Activated CD4-positive, alpha-beta T cell treated with anti-CD3 and anti-CD28 coated beads, Interleukin-2, Interleukin-6, amounts not matched to agents 100 ng/mL and 50 ng/mL, durations not matched to agents 16 hours and 8 hours (primary cell): ENCODE results near the gene BEST1.

Source experiments
- DNase-seq: peaks from one replicate; pipeline ENCODE4 v3.0.0-alpha.2; 2020

Gene BEST1

GRCh38 chr11:61916737-61917333, 33.3 kb upstream of the BEST1 start:
- DNase-seq, result no peak

- no peak for DNase-seq
Measured at GRCh38 chr11:61917334-61918109, 32.6 kb upstream of the BEST1 start, which contains the start of gene RAB3IL1. TSS of gene RAB3IL1 (minus strand) at chr11:61917566. CDS start at chr11:61917367, 199 bp downstream.

GRCh38 chr11:61918251-61918937, 31.8 kb upstream of the BEST1 start:
- no peak for DNase-seq

GRCh38 chr11:61918938-61919704, 31.0 kb upstream of the BEST1 start:
- no peak for DNase-seq

DNA sequence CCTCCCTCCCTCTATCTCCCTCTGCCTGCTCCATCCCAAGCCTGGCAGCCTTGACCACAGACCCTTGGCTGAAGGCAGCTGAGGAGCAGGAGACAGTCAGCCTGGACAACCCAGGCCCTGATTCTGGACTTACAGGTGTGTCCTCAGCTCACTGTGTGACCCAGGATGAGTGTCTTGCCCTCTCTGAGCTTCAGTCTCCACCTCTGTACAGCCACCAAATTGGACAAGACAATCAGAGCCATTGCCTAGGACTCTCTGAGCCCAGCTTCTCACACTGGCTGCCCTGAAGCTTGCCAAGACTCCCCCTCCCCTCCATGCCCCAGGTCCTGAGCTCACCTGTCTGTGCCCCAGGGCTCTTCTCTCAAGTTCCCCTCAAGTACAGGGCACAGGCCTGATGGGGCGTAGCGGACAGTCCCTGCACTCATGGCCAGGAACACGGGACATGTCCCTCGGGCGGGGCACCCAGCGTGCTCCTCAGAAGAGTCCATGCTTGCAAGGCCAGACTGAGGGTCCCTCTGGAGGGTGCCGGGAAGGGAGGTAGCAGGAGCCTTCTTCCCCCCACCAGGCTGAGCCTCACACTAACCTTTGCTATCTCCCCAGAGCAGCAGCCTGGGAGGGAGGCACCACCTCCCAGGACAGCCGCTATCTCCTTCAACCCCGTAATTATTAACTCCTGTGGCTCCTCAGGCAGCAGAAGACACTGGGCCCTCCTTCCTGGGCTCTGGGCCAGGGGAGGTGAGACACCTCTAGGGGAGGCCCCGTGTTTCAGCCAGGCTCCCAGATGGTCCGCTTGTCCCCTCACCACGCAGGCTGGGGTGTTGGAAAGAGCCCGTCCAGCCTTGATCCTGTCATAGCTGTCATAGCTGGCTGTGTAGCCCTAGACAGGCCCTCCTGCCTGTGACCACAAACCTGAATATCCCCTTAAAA, 30.2 kb upstream of the BEST1 start:
- no peak for DNase-seq

DNA sequence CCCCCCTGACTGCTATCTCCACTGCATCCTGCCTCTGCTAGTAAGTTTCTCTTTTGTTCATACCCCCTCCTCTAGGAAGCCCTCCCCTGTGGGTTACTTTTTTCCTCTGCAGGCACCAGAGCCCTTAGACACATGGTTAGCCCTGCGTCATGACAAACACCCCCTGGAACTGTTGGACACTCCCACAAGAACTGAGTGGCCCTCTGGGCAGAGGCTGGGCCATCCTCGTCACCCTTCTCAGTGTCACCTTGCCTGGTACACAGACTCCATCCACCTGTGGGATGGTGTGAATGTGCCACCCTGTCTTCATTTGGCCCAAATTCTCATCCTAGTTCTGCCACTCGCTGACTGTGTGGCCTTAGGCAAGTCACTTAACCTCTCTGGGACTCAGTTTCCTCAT, 28.7 kb upstream of the BEST1 start:
- DNase-seq, result no peak

DNA sequence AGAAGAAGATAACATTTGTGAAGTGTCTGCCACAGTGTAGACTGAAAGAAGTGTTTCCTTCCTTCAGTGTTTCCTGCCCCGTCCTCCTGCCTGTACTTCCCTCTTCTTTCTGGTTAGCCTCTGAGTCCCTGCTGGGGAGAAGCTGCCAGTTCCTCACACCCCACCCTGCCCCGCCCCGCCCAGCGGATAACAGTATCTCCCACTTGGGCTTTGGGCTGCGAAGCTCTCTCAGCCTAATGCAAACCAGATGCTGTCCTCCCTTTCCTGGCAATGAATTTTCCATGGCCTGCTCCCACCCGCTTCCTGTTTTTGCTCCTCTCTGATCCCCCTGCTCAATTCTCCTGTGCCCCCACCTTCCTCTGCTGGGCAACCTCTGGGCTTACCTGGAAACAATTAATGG, 27.6 kb upstream of the BEST1 start:
- DNase-seq, result no peak

DNA sequence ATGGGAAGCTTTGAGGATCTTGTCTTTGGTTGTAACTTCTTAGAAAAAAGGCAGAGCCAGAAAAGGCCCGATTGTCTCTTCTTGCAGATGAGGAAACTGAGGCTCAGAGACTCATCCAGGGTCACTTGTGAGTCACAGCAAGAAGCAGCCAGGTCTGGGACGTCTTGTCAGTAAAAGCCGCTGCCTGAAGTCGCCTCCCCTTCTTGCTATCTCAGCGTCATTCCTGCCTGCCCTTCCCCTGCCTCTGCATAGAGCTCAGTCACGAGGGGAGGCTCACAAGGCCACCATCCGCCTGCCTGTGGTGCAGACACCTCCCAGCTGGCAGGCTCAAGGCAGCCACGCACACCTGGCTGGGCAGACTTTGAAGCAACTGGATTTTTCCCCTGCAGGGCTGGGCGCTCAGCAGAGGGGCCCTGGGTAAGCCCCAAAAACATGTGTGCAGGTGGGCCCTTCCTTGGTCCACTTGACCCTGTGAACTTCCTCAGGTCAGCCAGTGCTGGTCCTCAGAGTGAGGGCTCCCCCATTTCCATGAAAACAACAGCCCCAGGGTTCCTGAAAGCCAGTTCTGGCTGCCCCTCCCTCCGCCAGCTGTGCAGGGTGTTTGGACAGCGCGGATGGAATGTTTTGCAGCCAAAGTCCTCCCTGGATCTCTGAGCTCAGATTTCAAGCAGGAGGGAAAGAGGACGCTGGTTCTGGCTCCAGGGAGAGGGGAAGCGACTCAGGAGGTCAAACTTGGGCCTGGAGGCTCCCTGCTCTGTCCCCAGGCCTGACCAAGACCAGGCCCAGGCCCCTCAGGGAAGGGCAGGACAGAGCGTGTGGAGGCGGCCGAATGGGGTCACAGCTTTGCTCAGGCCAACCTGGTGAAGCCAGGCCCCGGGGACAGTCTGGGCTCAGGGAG, 26.7 kb upstream of the BEST1 start:
- no peak for DNase-seq

DNA sequence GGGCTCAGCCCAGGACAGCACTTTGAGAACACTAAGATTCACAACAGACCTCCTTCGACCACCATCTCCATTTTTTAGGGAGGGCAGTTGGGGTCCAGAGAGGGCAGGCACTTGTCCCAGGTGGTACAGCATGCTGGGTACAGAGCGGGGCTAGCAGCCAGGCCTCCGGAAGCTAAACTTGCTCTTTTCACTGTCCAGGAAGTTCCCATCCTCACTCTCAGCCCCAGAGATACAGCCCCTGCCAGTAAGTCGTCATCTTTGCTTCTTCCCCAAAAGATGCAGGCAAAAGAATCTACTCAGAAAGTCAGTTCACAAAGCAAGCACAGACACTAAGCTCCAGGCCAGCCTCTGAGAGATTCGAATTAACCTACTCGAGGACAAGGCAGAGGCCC, 26.1 kb upstream of the BEST1 start:
- no peak for DNase-seq

GRCh38 chr11:61925736-61926135, 24.4 kb upstream of the BEST1 start:
- no peak for DNase-seq

GRCh38 chr11:61926235-61926634, 23.9 kb upstream of the BEST1 start:
- no peak for DNase-seq

GRCh38 chr11:61927501-61927900, 22.6 kb upstream of the BEST1 start:
- DNase-seq, result no peak

- DNase-seq, result no peak
Measured at GRCh38 chr11:61928606-61929005, 21.5 kb upstream of the BEST1 start.

- DNase-seq, result no peak
Measured at GRCh38 chr11:61930933-61931332, 19.2 kb upstream of the BEST1 start.

DNA sequence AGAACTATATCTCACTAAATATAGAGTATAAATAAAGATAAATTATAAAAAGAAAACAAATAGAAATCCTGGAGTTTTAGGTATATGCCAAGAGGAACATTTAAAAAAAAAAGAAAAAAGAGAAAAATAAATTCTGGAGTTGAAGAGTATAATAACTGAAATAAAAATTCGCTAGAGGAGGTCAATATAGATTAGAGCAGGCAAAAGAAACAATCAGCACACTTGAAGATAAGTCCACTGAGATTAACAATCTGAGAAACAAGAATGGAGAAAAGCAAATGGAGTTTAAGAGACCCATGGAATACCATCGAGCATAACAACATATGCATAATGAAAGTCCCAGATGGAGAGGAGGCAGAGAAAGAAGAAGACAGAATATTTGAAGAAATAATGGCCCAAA, 14.3 kb upstream of the BEST1 start:
- DNase-seq, result no peak

DNA sequence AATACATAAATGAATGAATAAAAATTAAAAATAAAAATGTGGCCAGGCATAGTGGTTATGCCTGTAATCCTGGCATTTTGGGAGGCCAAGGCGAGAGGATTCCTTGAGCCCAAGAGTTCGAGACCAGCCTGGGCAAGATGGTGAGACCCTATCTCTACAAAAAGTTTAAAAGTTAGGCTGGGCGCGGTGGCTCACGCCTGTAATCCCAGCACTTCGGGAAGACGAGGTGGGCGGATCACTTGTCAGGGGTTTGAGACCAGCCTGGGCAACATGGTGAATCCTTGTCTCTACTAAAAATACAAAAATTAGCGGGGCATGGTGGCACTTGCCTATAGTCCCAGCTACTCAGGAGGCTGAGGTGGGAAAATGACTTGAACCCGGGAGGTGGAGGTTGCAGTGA, 9.7 kb upstream of the BEST1 start:
- no peak for DNase-seq

DNA sequence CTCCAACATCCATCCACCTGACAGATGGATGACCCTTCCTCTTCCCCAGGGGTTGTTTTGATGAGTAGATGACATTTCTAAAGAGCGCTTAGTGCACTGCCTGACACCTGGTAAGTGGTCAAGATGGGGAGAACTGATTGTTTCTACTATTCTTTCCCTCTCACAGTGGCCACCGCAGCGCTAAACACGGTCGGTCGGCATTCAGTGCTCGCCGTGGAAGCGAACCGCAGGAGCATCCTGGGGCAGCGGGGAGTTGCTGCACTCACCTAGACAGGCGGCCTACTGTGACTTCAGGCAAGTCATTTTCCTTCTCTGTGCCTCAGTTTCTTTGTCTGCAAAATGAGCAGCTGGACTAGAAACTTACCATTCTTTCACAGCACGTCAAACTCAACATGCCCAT, 5.0 kb upstream of the BEST1 start:
- DNase-seq, result no peak

DNA sequence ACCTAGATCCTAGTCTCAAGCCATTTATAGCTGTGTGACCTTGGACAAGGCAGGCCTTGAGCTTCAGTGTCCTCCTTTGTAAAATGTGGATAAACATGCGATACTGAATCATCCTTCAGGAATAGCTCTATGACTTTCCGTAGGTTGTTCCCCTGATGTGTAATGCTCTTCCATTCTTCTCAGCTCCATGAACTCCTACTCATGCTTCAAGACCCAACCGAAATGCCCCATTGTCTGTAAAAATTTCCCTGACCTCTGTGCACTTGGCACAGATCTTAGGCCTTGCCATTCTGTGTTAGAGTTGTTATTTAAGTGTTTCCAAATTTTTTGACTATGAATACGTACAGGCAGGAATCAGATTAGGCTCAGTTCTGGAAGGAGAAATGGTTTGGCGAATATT, 3.3 kb upstream of the BEST1 start:
- DNase-seq, result no peak

GRCh38 chr11:61947486-61948210, 2.5 kb upstream of the BEST1 start:
- peak; percentile 76 for DNase-seq

DNA sequence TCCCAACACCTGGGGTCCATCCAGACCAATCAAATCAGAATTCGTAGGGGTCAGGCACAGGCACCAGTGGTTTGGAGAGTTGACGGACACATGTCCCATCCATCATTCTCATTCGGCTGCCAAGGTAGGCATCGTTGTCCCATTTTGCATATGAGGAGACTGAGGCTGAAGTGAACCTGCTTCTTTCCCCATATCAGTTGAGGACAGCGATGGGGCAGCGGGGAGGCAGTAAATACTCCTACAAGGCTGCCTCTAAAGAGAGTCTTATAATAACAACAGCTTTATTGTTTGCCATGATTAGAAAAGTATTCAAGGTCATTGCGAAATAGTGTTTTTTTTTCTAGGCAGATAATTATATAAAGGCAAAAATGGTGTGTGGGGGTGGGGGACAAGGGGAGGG, 1.6 kb upstream of the BEST1 start:
- DNase-seq, result no peak
